Activated CD8-positive, alpha-beta memory T cell treated with anti-CD3 and anti-CD28 coated beads, Interleukin-2, amount 50 U/mL, for 24 hours (primary cell): ENCODE results near the gene USP6.
"Not testable (repeated sequence)": the region's sequence is repeated elsewhere in the genome, so short reads cannot be mapped to it uniquely, and the experiment has no call there.

Source experiments
- DNase-seq: peaks from one replicate; pipeline ENCODE4 v3.0.0-alpha.2; 2020; ENCODE audit errors: extremely low read depth

USP6 gene

DNA sequence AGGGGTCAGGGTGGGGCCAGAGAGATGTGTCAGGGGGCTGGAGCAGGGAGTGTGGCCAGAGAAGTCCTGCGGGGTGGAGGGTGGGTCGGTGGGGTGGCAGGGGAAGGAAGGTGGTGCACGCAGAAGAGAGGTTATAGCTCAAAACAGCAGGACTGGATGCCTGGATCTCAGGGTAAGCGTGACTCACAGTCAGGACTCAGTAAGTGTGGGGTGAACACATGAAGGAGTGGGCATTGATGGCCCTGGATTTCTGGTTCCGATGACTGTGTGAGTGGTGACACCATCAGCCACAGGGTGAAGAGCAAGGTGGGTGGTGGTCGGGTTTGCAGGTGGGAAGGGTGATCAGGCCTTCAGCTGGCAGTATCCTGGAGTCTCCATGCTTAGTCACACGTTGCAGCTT, 6.2 kb downstream of the USP6 start:
- not testable (repeated sequence) for DNase-seq

GRCh38 chr17:5122586-5123342, 6.9 kb downstream of the USP6 start:
- DNase-seq, result no peak

- DNase-seq, result no peak
Observed at GRCh38 chr17:5123343-5124124, 7.7 kb downstream of the USP6 start.

DNA sequence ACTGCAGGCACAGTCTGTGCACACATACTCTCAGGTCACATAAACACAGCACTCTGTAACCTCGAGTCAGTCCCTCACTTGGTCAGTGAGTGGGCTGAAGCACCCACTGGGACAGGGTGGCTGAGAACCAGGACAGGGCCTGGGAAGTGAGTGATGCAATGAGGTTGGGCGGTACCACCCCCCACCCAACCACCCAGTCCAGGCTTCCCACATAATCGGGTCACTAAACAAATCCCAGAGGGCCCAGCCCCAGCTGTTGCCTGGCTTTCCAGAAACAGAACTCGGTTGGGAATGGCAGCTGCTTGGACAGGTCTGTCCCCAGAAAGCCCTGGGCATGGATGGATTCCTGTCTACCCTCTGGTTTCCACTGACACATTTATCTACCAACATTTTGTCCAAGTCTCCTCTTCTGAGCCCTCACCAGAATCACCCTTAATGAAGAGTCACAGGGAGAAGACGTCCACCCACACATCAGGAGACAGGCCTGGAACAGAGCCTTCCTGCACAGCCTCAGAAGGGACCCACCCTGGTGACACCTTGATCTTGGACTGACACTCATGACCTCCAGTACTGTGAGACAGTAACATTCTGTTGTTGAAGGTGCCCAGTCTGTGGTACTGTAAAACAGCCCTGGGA, 8.4 kb downstream of the USP6 start:
- not testable (repeated sequence) for DNase-seq

- not testable (repeated sequence) for DNase-seq
Observed at GRCh38 chr17:5124896-5125295, 9.1 kb downstream of the USP6 start.

- DNase-seq, result no peak
Observed at GRCh38 chr17:5126719-5127488, 11.1 kb downstream of the USP6 start.

DNA sequence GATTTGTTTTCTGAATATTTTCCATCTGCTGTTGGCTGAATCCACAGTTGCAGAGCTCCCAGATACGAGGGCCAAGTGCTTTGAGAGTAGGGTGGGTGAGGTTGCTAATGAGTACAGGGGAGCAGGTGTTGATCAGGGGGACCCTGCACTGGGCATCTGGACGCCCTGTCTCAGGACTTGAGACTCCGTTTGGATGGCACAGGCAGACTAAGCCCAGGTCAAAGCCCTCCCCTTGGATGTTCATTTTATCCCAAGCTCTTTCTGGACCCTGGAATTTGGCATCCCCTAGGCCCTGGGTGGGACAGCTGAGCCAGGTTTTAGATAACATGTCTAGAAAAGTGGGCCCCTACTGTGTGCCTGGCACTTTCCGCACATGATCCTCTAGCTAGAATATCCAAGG, 12.1 kb downstream of the USP6 start:
- DNase-seq, result no peak

- DNase-seq, result not testable (repeated sequence)
Observed at GRCh38 chr17:5128387-5128786, 12.6 kb downstream of the USP6 start.

GRCh38 chr17:5128905-5129535, 13.2 kb downstream of the USP6 start:
- no peak for DNase-seq

DNA sequence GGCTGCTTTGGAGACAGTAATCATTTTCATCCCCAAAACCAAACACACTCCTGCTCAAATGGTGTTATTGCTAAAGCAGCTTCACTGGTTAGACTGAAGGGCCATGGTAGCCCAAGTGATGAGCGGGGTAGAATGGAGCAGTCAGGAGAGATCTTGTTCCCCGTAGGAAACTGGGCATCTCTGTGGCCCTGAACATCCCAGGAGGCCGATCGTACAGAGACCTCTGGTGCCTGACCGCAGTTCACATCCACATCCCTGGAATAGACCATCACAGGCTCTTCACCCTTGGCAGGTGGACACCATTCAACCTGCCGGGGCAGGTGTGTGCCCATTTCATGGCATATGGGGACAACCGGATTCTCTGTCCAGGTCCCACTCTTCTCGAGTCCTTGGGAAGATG, 13.9 kb downstream of the USP6 start:
- DNase-seq, result not testable (repeated sequence)

GRCh38 chr17:5130261-5130660, 14.4 kb downstream of the USP6 start:
- DNase-seq, result not testable (repeated sequence)

- DNase-seq, result not testable (repeated sequence)
Observed at GRCh38 chr17:5130687-5131086, 14.9 kb downstream of the USP6 start.

DNA sequence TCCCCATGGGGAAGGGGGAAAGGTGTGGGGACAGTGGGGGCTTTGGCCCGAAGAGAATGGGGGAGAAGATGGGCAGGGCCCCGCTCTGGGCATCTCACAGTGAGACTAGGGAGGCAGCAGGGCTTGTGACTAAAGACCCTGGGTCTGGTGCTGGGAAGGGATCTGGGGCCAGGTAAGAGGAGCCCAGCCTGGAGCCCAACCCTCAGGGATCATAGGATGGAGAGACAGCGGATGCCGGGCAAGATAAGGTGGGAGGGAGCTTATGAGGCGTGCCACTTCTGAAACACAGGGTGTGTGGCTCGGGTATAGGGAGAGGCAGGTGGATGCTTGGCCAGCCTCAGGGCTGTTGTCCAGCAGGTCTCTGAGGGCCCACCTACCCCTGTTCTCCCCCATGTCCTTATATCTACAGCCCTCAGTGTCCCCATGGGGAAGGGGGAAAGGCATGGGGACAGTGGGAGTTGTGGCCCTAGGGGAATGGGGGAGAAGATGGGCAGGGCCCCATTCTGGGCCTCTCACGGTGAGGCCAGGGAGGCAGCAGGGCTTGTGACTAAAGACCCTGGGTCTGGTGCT, 15.4 kb downstream of the USP6 start:
- no peak for DNase-seq

GRCh38 chr17:5131799-5132502, 16.1 kb downstream of the USP6 start:
- DNase-seq, result not testable (repeated sequence)

DNA sequence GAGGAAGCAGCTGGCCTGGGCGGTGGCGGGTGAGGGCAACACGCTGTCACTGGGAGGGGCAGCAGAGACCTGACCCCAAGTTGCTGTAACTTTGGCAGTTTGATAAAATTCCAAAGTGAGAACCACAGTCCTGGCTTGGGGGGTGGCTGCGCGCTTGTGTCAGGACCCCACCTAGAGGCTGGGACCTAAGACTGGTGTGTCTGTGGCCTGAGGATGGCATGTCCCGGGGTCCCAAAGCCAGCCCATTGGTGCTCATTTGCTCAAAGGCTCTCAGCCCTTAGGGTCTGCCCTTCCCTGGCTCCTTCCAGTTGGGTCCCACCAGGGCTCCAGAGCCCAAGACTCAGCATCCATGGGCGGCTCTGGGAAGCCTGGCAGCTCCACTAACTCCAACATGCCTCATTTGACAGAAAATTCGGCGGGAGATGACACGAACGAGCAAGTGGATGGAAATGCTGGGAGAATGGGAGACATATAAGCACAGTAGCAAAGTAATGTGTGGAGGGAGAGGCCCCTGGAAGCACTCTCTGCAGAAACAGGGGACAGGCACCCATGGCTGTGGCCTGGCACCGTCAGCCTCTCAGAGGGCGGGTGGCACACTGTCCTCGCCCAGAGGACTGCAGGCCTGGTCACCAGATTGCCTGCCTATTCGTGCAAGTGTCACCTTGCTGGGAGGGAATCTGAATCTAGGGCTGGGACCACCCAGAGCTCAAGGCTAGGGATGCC, 16.8 kb downstream of the USP6 start:
- not testable (repeated sequence) for DNase-seq

GRCh38 chr17:5133311-5133710, 17.5 kb downstream of the USP6 start:
- DNase-seq, result no peak

DNA sequence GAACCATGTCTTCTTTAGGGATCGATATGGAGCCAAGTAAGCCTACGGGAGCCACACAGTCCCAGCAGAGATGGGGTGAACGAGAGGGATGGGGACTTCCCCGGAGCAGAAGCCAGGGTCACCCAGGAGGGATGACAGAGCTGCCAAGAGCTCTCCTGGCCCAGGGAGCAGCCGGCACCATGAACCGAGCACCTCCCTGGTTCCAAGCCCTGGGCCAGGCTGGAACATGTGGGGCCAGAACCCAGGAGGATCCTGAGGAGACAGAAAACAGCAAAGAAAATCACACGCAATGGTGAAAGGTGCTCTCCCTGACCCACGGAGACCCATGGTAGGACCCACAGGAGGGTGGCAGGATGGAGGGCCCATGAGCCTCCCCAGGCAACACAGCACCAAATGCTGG, 18.1 kb downstream of the USP6 start:
- DNase-seq, result not testable (repeated sequence)

DNA sequence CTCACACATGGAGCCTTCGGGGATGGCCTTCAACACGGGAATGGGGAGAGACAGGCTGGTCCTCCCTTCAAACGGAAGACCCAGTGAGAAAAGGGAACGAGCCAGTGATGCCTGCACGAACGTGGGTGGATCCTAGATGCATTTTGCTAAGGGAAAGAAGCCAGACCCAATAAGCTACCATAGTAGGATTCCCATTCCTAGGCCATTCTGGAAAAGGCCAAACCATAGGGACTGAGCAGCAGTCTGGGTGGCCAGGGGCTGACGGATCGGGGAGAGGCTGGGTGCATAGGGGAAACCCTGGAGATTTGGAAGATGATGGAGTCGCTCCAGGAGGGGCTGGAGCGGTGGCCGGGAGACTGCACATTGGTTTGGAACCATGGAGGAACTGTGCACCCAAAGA, 18.7 kb downstream of the USP6 start:
- not testable (repeated sequence) for DNase-seq

- DNase-seq, result not testable (repeated sequence)
Observed at GRCh38 chr17:5135131-5135712, 19.4 kb downstream of the USP6 start.
